ENCODE data around the gene PDSS1.
"Not testable (repeated sequence)": the region's sequence is repeated elsewhere in the genome, so short reads cannot be mapped to it uniquely, and the experiment has no call there.

PDSS1 gene, protein sequence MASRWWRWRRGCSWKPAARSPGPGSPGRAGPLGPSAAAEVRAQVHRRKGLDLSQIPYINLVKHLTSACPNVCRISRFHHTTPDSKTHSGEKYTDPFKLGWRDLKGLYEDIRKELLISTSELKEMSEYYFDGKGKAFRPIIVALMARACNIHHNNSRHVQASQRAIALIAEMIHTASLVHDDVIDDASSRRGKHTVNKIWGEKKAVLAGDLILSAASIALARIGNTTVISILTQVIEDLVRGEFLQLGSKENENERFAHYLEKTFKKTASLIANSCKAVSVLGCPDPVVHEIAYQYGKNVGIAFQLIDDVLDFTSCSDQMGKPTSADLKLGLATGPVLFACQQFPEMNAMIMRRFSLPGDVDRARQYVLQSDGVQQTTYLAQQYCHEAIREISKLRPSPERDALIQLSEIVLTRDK

DNA sequence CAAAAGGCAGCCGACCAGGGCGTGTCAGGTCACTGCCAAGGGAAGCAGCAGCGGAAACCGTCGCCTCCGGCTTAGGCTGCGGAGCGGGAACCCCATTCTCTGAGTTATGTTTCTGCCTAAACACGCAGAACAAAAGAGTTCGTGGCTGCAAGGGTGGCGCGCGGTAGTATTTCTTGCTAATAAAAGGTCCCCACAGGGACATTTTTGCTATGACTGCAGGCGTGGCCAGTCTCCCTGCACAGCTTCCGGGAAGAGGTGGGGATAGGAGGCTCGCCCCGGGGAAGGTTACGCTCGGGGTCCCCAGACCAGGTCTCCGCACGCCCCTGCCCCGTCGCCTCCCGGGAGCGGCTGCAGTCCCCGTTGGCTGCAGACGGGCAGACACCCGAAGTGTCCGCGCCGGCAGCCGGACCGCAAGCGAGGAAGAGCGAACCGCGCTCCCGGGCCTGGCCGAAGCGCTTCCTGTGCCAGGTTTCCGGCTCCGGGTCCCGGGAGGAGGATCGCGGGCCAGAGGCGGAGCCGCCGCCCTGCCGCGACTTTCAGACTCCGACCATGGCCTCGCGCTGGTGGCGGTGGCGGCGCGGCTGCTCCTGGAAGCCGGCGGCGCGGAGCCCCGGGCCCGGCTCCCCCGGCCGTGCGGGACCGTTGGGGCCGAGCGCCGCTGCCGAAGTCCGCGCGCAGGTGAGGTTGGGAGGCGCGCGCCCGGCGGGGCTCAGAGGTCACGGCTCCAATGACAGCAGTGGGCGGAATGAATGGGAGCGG, at the start of gene PDSS1:
TSS of gene PDSS1 (plus strand) at position 539 of the 759 bp plus-strand sequence. CDS start at position 550, 11 bp downstream.
- peak; percentile 50 to 62 for DNase-seq (ENCODE audit: low read depth in 2 of 2)

DNA sequence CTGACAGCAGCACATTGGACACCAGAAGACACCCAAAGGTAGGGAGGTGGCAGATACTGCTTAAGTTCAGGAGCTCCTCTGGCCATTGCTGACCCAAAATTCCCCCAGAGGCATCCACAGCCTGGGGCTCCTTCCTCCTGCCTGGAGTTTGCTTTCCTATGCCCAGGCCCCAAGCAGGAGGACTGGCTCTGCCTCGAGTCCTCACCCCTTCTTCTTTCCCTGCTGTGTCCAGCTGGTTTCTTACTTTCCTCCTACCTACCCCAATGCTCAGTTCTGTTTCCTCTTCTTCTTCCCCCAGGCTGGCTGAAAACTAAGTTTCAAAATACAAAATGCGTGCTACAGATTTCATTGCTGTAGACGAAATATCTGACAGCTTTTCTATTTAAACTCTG, 49.3 kb upstream of the PDSS1 start:
- not testable (repeated sequence) for DNase-seq (ENCODE audit: low read depth in 2 of 2)

DNA sequence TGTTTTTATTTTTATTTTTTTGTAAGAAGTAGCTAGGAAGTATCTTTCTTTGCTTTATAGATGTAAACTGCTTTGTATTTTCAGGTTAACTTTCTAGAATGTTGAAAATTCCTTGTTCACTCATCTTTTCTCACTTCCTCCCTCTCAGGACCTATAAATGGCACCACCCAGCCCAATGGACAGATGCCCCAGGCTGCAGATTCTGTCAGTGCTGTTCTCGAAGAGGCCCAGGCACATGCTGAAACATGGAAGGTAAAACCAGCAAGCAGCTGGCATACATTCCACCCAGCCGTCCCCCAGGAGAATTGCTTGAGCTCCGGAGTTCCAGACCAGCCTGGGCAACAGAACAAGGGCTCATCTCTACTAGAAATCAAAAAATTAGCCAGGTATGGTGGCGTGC, 47.1 kb upstream of the PDSS1 start:
- DNase-seq (ENCODE audit: low read depth in 2 of 2), result no peak

DNA sequence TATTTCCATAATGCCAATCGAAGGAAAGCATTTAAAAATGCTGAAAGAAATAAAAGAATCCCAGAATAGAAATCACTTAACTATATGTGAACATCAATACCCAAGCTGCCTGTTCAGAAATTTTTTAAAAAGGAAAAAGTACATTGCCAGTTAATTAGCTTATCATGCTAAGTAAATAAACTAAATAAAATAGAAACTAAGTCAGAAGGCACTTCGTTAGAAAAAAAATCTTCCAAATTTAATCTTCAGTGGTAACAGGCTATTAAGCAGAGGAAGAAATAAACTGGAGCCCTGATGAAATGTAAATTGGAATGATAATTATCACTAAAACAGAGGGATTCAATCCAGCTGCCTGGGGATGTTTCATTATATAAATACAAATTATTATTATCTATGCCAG, 46.0 kb upstream of the PDSS1 start:
- DNase-seq (ENCODE audit: low read depth in 2 of 2), result not testable (repeated sequence)

DNA sequence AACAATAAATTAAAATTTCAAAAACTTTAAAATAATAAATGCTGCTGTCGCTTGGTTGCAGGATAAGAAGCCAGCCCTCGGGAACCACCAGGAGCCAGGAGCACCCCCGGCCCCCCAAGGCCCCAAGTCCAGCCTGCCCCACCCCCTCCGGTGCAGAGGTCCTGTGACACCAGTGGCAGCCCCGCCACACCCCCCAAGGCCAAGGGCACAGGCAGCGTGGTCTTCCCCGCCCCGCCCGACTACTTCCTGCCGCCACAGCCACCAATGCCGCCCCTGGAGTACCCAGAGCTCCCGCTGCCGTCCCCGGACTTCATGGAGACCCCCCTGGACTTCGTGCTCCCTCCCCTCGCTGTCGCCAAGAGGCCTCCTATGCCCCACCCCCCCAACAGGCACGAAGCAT, 44.5 kb upstream of the PDSS1 start:
- no peak for DNase-seq (ENCODE audit: low read depth in 2 of 2)

DNA sequence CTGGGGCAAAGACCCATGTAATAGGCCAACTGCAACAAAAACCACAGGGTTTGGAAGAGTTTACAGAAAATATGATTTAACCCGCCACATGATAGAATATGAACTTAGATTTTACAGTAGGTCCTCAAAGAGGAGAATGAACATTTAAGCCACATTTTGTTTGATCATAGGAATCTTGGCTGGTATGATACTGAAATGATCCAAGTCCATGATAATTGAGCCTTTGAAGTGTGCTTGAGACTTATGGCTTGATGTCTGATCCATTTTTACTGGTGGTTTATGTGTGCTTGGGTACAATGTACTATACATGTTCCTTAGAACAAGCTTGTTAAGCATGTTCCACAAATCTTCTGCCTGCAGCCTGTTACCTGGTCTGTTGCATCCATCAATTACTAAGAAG, 41.8 kb upstream of the PDSS1 start:
- no peak for DNase-seq (ENCODE audit: low read depth in 2 of 2)

DNA sequence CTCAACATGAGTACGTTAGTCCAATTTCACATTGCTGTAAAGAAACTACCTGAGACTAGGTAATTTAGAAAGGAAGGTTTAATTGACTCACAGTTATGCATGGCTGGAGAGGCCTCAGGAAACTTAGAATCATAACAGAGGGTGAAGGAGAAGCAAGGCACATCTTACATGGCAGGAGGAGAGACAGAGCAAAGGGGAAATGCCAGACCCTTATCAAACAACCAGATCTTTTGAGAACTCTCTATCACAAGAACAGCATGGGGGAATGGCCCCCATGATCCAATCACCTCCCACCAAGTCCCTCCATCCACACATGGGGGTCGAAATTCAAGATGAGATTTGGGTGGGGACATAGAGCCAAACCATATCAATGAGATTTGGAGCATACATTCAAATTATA, 34.6 kb upstream of the PDSS1 start:
- no peak for DNase-seq (ENCODE audit: low read depth in 2 of 2)

DNA sequence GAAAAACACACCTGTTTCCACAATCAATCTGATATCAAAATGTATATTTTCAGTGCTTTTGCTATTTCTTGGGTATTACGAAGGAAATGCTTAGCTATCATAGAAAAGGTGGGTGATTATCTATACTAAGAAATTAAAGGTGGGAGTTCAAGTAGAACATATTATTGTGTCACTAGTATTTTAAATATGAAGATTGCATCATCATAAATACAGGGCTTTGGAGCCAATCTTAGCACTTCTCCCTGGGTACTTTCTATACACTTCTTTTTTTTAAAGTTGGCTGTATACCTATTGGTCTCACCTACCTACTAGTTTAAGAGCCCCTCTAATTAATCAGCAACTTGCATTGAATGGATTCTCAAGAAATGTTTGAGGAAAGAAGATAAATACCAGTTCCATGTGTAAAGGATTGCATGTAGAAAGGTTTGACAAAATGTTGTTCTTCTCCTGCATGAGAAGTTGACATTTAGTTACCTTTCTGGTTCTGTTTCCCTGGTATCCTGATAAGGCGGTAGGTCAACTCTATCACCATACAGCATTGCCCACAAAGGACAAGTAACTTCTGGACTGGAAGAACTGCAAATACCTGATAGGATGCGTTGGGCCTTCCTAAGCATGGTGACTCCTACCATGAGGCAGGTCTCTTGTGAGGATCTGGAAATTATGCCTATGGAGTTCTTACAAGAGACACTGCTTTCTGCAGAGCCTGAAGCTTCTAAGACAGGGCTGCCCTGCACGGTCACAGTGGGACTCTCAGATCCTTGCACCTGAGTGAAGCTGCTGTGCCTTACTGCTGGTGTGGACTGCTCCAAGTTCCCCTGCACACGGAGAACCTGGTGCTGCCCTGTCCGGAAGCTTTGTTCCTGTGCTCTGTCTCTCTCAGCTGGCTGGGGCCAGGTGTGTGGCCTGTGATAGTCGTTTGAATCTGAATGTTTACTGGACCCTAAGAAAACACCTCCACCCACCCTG, 32.1 kb upstream of the PDSS1 start:
- DNase-seq (ENCODE audit: low read depth in 2 of 2), result no peak

DNA sequence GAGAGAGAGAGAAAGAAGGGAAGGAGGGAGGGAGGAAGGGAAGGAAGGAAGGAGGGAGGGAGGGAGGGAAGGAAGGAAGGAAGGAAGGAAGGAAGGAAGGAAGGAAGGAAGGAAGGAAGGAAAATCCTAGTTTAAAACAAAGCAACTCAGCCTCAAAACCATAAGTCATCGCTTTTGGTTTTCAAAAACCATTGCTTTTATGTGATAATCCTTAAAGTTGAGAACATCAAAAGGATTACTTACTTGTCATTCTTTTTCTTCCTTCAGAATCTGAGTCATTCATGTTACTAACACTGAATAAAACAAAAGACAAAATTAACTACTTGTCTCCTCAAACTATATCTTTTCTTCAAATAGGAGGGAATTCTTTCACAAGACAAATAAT, 21.6 kb upstream of the PDSS1 start:
- no peak for DNase-seq (ENCODE audit: low read depth in 2 of 2)

DNA sequence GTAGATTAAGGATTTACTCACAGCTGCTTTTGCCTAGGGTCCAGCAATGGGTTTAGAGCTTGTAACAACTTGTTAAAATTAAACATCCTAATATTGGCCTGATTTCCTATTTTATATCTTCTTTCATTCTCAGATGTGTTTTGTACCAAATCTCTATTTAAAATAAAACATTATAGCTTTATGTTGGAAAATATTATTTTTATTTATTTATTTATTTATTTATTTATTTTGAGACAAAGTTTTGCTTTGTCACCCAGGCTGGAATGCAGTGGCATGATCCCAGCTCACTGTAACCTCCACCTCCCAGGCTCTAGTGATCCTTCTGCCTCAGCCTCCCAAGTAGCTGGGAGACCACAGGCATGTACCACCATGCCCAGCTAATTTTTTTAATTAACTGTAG, 17.9 kb upstream of the PDSS1 start:
- no peak for DNase-seq (ENCODE audit: low read depth in 2 of 2)

DNA sequence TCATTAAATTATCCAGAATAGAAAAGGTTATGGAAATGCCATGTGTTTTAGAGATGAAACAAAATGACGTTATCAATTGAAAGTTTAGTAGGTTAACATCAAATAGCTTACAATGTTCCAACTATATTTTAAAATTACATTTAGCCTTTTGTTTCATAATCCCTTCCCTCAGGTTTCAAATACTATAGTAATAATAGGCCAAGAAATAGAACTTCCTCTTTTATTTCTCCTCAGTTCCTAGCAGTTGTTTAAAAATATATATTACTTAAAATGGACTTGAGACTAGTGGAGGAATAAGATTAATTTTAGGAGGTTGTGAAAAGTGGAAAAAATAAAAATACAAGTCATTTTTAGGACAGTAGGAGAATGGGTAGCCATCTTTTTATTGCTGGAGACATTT, 16.4 kb upstream of the PDSS1 start:
- DNase-seq (ENCODE audit: low read depth in 2 of 2), result no peak

DNA sequence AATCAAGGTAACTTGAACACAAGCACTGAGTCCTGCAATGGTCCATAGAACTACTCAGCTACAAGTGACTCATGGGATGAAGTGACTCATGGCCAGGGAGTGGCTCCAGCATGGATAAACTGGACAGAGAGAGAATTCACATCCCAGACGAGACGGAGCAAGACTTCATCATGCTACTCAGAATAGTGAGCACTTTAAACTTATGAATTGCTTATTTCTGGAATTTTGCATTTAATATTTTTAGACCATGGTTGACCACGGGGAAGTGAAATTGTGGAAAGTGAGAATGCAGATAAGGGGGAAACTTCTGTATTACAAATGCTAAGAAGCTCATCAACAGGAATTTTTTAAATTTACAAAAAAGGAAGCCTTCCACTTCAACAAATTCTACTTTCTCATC, 15.5 kb upstream of the PDSS1 start:
- not testable (repeated sequence) for DNase-seq (ENCODE audit: low read depth in 2 of 2)

DNA sequence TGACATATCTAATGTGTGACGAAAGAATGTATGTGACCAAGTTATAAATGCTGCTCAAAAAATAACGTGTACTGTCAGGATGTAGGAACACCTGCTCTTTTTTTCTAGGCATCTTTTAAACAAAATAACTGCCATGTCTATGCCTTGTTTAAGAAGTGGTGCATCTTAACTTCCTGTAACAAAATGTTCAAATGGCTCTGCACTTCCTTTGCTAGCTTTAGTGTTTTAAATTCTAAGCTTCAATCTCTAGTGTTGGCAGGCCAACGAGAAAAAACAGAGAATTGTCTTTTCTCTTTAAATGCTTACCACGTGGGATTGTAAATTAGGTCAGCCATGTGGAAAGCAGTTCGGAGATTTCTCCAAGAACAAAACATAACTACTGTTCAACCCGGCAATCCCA, 14.6 kb upstream of the PDSS1 start:
- DNase-seq (ENCODE audit: low read depth in 2 of 2), result no peak

DNA sequence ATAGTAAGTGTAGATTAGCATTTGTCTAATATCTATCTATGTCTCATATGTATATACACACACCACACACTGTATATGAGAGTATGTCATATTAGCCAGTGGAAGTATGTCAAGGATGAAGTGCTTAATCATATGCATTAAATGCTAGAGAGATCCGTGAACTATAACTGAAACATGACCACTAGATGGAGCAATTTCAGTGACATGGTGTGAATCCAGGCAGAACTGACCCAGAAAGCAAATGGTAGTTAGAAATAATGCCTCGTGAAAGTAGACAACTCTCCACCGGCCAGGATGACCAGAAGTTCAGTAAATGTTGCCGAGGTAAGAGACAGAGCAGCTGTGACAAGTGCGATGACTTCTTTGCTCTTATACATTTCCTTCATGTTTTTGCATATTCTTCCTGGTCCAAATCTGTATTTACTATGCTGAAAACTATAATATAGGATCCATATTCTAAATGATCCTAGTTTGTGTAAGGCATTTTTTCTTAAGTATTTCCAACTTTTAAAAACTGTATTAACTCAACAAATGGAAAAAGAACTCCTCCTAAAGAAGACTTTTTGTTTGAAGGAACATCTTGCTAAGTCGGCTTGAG, 12.7 kb upstream of the PDSS1 start:
- DNase-seq (ENCODE audit: low read depth in 2 of 2), result not testable (repeated sequence)

DNA sequence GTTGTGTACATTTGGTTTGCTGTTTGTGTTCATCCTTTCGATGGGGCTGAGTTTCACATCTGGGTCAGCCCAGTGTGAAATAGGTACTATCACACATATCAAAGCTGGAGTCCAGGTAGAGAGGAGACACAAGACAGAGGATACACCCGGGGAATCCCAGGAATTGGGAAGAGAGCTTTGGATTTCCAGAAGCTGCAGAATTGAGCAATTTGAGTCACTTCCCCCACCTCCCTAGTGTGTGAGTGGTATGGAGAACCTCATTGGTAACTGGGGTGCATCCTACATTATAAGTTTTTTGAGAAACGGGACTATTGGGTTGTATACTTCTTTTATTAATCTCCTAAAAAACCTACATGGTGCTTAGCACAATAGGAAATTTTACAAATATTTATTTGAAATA, 12.1 kb upstream of the PDSS1 start:
- DNase-seq (ENCODE audit: low read depth in 2 of 2), result no peak

DNA sequence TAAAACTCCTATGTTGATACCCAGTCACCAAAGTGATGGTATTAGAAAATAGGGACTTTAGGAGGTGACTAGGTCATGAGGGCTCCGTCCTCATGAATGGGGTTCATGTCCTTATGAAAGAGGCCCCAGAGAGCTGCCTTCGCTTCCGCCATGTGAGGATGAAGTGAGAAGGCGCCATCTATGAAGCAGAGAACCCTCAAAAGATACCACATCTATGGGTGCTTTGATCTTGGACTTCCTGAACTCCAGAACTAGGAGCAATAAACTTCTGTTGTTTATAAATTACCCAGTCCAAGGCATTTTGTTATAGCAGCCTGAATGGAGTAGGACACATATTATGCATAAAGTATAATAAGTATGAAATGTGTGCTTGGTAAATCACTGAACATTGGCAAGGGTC, 8.1 kb upstream of the PDSS1 start:
- no peak for DNase-seq (ENCODE audit: low read depth in 2 of 2)

DNA sequence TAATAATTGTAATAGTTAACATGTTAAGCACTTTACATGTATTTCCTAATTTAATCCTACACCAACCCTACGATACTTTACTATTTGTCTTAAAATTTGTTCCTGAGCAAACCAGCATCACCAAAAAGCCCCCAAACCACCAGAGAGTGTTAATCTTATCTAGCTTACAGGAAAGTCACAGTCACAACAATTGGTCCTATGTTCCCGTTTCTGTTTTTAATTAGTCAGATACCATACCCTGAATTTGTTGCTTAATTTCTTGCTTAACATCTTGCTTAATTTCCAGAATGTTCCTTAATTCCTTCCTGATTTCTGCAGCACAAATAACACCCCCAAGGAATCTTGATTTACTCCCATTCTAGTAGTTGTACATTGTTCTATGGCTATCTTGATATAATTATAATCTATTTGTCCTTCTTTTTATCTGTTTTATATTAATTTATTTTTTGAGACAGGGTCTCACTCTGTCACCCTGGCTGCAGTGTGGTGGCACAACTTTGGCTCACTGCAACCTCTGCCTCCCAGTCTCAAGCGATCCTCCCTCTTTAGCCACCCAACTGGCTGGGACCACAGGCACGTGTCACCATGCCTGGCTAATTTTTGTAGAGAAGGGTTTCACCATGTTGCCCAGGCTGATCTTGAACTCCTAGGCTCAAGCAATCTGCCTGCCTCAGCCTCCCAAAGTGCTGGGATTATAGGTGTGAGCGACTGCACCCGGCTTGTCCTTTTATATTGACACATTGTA, 6.6 kb upstream of the PDSS1 start:
- DNase-seq (ENCODE audit: low read depth in 2 of 2), result no peak

DNA sequence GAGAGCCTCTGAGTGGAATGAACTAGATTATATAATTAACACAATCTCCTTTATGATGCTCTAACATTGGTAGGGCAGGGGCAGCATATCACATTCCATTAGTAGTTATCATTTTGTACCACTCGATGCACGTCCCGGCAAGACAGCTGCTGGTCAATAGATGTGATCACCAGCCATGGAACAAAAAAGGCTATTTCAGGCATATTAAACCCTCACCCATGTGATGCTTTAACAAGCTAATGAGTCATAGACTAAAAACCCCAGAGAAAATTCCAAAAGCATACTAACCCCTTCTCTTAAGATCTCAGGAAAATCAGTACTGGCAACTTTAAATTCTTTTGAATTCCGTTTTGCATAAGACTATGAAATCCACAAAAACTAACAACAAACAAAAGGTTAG, 3.0 kb upstream of the PDSS1 start:
- not testable (repeated sequence) for DNase-seq (ENCODE audit: low read depth in 2 of 2)

DNA sequence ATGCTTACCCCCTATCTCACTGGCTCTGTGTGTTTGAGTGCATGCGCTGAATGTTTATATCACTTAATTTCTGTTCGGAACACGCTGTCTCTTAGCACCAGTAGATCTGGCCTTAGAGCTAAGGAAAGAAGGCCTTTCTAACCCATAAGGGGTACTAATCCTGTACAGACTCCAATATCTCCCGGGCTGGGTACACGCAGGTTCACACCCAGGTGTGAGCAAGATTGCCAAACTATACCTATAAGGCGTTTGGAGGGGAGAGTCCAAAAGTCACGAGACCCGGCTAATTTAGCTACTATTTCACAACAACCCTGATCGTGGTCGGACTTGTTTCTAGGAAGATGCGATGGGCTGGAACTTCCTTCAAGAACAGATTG, 727 bp upstream of the PDSS1 start:
- DNase-seq (ENCODE audit: low read depth in 2 of 2), result no peak

DNA sequence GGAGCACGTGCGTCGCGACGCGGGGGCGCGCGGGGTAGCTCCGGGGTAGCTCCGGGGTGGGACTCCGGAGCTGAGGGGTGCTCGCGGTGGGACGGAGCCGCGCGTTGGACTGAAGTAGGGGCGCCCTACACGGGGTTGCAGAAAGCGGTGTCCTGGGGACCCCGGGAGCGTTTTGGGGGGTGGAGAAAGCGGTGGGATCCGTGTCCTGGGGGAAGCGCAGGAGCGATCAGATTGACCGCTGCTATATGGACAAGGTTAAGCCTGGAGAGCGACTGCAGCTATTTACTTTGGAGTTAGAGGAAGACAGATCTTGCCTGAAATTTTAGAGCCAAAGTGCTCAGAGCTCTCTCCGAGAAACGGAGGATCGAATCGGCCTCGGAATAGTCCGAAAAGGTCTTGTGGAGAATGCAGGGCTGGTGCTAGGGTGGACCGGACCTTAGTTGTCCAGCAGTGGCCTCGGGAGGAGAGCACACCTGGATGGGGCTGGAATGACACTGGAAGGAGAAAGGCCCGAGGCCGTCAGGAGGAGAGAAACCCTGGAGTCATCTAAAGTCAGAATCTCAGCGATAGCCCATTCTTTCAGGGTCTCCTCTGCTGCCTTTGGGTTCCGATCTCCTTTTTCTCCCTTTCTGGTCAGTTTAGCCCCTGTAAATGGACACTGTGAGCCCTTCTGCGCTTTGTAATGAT, 564 bp downstream of the PDSS1 start:
- no peak for DNase-seq (ENCODE audit: low read depth in 2 of 2)

Data from stimulated activated CD4-positive, alpha-beta T cell treated with anti-CD3 and anti-CD28 coated beads, Interleukin-4, amount 100 ng/mL, for 48 hours (primary cell).